HTR-8/SVneo (cell line): Measurements from ENCODE around the gene CHERP.
"Not testable (repeated sequence)": the region's sequence is repeated elsewhere in the genome, so short reads cannot be mapped to it uniquely, and the experiment has no call there.

Experiments
- DNase-seq: peaks from one replicate; pipeline ENCODE4 v3.0.0; 2011; ENCODE audit warnings: low spot score, mixed read lengths; ENCODE audit not compliant: insufficient read length
- FAIRE-seq: peaks from 2 replicates; lab custom pipeline; 2011; peaks lifted over from hg19 to GRCh38; lab: Jason Lieb, UNC

The CHERP gene

GRCh38 chr19:16579381-16579780 lies 37.1 kb upstream of the CHERP start:
- FAIRE-seq (no peak), DNase-seq (no peak)

- no peak for FAIRE-seq
These were observed 35.3 kb upstream of the CHERP start for GRCh38 chr19:16577531-16577985.

GRCh38 chr19:16576690-16577530 lies 34.7 kb upstream of the CHERP start:
- DNase-seq, result no peak
- no peak for FAIRE-seq

More at GRCh38 chr19:16577531-16577985, 35.3 kb upstream of the CHERP start:
- DNase-seq, result no peak

GRCh38 chr19:16575861-16576689 lies 33.8 kb upstream of the CHERP start:
- FAIRE-seq (no peak), DNase-seq (no peak)

- FAIRE-seq, result no peak
- no peak for DNase-seq
These were observed 33.0 kb upstream of the CHERP start for GRCh38 chr19:16575282-16575681.

- no peak for FAIRE-seq
These were observed 31.7 kb upstream of the CHERP start for GRCh38 chr19:16573925-16574324.

GRCh38 chr19:16573296-16573695 lies 31.1 kb upstream of the CHERP start:
- FAIRE-seq, result no peak
- DNase-seq, result no peak

More at GRCh38 chr19:16573925-16574324, 31.7 kb upstream of the CHERP start:
- no peak for DNase-seq

- peak; percentile 96 for FAIRE-seq
- DNase-seq, result peak; percentile 100
These were observed 30.3 kb upstream of the CHERP start, which contains the start of gene SLC35E1 for GRCh38 chr19:16572332-16573211. SLC35E1 (minus strand) TSS chr19:16572415; CDS start chr19:16572364, 51 bp downstream.

- DNase-seq (no peak), FAIRE-seq (peak; percentile 16)
These were observed 29.6 kb upstream of the CHERP start for GRCh38 chr19:16571822-16572331.

- FAIRE-seq (no peak), DNase-seq (no peak)
These were observed 29.0 kb upstream of the CHERP start for GRCh38 chr19:16571283-16571682.

GRCh38 chr19:16569609-16570320 lies 27.5 kb upstream of the CHERP start:
- DNase-seq (no peak), FAIRE-seq (no peak)

GRCh38 chr19:16566702-16567101 lies 24.5 kb upstream of the CHERP start:
- FAIRE-seq, result no peak
- no peak for DNase-seq

GRCh38 chr19:16566161-16566560 lies 23.9 kb upstream of the CHERP start:
- no peak for FAIRE-seq
- no peak for DNase-seq

- no peak for FAIRE-seq
- no peak for DNase-seq
These were observed 22.6 kb upstream of the CHERP start for GRCh38 chr19:16564842-16565241.

GRCh38 chr19:16562608-16563025 lies 20.4 kb upstream of the CHERP start:
- DNase-seq, result no peak
- no peak for FAIRE-seq

GRCh38 chr19:16561382-16561781 lies 19.1 kb upstream of the CHERP start:
- DNase-seq (no peak), FAIRE-seq (no peak)

GRCh38 chr19:16559780-16560276 lies 17.6 kb upstream of the CHERP start:
- FAIRE-seq, result no peak
- no peak for DNase-seq

GRCh38 chr19:16554776-16555175 lies 12.5 kb upstream of the CHERP start:
- DNase-seq (no peak), FAIRE-seq (no peak)

- DNase-seq, FAIRE-seq: not testable (repeated sequence)
These were observed 9.7 kb upstream of the CHERP start for GRCh38 chr19:16551902-16552301.
